ENCODE measurements around the gene SARDH.
A peak's percentile ranks its signal among the peaks of the same experiment; 100 is the strongest.

The SARDH gene

DNA sequence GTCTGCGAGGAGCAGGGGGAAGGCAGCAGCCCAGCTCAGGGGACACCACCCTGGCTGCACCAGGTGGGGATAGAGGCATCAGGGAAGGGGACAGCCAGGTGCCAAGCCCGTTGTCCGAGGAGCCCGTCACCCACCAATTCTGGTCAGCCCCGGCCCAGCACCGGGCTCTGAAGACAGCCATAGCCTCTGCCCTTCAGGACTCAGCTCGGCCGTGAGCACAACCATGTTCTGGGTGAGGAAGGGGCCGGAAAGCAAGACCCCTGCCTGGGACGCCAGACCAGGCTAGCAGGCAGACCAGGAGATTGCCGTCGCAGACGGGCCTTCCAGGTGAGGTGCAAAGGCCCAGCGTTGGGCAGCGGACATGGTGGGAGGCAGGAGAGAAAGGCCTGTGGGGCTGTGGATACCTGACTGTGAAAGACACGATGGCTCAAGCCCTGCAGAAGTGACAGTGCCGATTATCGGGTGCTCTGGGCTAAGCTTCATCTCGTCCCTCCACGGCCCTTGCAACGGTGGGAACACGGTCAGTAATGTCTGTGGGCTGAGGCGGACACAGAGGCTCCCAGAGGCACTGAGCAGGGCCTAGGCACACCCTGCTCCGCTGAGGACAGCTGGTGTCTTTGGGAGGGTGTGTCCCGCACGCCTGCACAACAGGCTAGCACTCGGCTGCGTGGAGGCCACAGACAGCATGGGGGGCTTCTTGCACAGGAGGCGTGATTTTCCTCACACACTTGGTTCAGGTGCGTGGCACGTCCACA, 65.5 kb downstream of the SARDH start:
- DNase-seq (ENCODE audit: low spot score): no peak

DNA sequence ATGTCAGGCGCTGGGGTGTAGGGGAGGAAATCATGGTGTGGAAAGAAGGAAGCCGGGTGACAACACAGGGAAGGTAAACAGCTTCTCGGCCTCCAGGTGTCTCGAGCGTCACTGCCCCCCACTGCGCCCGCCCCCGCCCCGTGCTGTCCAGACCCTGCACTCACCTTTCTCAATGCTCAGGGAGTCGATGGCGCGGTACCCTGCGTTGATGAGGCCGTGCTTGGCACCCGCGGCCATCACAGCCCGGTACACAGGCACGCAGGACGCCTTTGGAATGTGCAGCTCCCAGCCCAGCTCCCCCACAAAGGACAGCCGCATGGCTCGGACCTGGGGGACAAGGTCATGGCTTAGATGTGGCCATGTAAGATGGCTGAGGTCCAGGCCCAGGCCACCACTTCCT, 66.8 kb downstream of the SARDH start:
- no peak for DNase-seq (ENCODE audit: low spot score)

DNA sequence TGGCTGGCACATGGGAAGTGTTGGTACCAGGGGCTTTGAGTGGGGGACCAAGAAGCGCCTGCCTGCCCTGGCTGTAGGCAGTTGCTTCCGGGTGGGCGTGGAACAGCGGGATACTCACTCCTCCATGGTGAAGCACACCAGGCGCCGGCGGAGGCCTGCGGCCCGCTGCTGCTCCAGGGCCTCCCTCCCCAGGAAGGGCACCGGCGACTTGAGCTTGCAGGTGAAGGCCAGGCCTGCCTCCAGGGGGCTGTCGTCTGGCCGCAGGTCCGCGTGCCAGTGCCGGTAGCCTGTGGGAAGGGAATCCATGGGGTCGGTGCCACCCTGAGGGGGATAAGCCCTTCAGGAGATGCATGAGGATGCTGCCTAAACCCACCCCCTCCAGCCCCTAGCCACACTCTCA, 67.7 kb downstream of the SARDH start:
- DNase-seq (ENCODE audit: low spot score): no peak

DNA sequence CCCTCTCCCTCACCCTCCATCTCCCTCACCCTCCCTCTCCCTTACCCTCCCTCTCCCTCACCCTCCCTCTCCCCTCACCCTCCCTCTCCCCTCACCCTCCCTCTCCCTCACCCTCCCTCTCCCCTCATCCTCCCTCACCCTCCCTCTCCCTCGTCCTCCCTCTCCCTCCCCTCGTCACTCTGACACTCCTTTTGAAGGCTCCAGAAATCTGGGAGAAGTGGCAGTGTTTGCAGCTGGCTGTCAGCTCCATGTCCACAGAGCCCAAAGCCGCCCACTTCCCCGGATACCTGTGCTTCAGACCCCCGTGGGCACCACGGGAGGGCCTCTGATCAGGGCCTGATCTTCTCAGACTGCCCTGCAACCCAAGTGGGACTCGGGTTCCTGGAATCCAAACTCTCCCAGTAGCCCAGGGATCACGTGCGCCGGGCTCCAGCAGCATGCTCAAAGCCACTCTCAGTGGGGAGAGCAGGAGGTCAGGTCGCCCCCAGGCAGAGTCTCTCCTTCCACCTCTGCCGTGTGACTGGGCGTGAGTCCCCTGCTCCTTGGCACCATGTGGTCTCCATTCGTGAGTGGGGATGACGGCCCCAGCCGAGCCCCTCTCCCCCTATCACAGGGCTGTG, 68.9 kb downstream of the SARDH start:
- DNase-seq (ENCODE audit: low spot score): no peak

DNA sequence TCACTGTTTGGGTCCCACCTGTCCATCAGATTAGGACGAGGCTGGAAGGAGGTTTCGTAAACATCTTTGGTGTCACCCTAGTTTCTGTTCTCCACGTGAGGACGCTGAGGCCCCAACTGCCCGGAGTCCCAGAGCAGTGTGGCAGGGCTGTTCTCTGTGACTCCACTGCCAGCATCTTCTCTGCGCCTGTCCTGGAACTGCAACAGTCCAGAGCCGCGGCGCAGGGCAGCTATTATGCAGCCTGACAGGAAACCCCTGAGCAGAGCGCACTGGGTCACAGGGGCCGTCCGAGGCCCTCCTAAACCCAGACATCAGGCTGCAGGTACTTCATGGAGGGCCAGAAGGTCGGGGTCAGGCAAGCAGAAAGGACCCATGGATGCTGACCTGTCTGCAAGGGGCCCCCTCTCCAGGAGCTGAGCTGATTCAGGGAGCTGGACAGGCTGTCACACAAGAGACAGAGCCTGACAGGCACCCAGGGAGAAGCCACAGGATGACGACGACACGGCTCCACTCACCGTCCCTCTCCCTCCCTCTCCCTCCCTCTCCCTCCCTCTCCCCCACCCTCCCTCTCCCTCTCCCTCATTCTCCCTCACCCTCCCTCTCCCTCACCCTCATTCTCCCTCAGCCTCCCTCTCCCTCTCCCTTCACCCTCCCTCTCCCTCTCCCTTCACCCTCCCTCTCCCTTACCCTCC, 70.2 kb downstream of the SARDH start:
- peak; percentile 74 for DNase-seq (ENCODE audit: low spot score)

GRCh38 chr9:133666845-133667244, 71.3 kb downstream of the SARDH start:
- DNase-seq (ENCODE audit: low spot score): peak; percentile 55

GRCh38 chr9:133666387-133666786, 71.8 kb downstream of the SARDH start:
- no peak for DNase-seq (ENCODE audit: low spot score)

- DNase-seq (ENCODE audit: low spot score): no peak
These were observed 72.6 kb downstream of the SARDH start for GRCh38 chr9:133665535-133665934.

- no peak for DNase-seq (ENCODE audit: low spot score)
These were observed 73.1 kb downstream of the SARDH start for GRCh38 chr9:133665096-133665495.

GRCh38 chr9:133664173-133665050, 73.7 kb downstream of the SARDH start:
- no peak for DNase-seq (ENCODE audit: low spot score)

GRCh38 chr9:133661846-133662540, 76.2 kb downstream of the SARDH start:
- peak; percentile 45 for DNase-seq (ENCODE audit: low spot score)

DNA sequence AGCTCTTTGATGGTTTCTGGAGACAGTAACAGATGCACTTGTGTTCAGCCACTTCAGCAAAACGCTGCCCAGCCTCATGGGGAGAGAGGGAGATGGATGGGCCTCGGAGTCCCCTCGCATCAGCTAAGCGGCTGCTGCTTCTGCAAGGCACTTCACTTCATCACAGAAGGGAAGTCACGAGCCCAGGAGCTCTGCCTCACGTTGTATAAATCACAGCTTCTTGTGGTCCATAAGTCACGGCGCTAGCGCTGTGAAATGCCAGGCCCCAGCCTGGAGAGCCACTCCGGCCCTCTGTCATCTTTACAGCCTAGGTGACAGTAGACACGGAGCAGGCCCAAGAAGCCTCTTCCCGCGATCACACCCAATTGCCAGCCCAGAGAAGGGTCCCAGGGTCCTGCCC, 78.6 kb downstream of the SARDH start:
- DNase-seq (ENCODE audit: low spot score): peak; percentile 35

DNA sequence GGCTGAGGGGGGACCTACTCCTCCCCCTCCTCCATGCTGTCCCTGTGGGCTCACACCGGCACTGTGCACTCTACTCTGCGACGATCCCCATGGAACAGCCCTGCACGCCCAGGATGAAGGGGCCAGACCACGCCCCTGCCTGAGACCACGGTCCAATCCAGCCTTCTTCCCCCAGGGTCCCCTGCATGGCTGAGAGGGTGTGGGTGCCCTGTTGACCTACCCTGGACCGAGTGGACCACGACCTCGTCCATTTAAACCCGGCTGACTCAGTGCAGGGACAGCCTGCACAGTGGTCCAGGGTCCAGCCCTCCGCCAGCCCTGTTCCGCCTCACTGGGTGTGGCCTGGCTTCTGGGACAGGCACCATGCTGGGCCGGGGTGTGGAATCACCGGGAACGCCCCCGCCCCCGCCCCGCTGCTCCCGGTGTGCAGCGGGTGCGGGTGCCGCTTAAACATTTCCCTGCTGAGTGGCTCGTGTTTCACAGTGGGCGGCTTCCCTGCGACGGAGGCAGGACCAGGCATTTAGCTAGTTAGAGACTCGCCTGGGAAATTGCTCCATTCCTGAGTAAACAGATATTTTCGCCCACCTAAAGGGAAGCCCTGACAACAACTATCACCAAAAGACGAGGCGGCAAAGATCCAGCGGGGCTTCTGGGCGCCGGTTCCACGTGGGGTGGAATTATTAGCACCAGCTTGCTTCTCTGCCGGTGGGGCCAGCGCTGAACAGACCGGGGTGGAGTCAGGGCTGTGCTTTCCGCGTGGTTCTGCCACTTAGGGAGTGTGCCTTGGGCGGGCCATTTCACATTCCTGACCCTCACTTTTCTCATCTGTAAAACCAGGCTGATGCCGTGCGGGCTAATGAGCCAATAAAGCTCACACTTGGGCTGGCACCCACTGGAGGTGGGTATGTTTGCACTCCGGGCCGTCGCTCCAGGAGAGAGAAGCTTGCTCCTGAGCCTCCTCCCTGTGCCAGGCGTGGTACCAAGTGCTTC, 79.4 kb downstream of the SARDH start:
- no peak for DNase-seq (ENCODE audit: low spot score)

- DNase-seq (ENCODE audit: low spot score): no peak
These were observed 81.0 kb downstream of the SARDH start for GRCh38 chr9:133657120-133657661.

- no peak for DNase-seq (ENCODE audit: low spot score)
These were observed 81.7 kb downstream of the SARDH start for GRCh38 chr9:133656211-133657119.

DNA sequence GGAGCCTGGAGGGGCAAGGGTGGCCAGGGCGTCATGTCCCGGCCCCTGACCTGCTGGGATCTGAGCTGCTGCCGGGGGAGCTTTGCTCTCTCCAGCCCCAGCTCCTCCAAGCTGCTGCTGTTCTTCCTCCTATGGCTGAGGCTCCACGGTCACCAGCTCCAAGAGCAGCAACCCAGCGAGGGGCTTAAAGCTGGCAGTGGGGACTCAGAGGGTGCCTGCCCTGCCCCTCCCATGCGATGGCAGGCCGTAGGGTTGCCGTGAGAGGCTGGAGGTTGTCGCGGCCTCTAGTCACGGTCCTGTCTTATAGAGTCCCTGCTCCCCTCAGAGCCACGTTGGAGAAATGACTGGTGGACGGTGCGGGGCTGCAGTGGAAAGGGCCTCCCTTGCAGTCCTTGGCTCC, 82.5 kb downstream of the SARDH start:
- DNase-seq (ENCODE audit: low spot score): no peak

GRCh38 chr9:133654736-133655657, 83.2 kb downstream of the SARDH start:
- no peak for DNase-seq (ENCODE audit: low spot score)

Measured in SK-N-DZ (cell line).